GM12872 (cell line): Measurements from ENCODE around the gene CELA3B.

Experiments
- CTCF ChIP-seq: IDR thresholded peaks from 3 replicates; pipeline ENCODE4 v1.5.1; 2011; ENCODE audit warnings: low read depth, mild to moderate bottlenecking, low read length, moderate library complexity; ENCODE audit not compliant: insufficient read depth

Gene CELA3B

GRCh38 chr1:21961799-21962198 is 15.0 kb upstream of the CELA3B start:
- no peak for TF ChIP-seq CTCF

GRCh38 chr1:21963477-21964217 is 13.2 kb upstream of the CELA3B start:
- TF ChIP-seq CTCF: peak; percentile 95

DNA sequence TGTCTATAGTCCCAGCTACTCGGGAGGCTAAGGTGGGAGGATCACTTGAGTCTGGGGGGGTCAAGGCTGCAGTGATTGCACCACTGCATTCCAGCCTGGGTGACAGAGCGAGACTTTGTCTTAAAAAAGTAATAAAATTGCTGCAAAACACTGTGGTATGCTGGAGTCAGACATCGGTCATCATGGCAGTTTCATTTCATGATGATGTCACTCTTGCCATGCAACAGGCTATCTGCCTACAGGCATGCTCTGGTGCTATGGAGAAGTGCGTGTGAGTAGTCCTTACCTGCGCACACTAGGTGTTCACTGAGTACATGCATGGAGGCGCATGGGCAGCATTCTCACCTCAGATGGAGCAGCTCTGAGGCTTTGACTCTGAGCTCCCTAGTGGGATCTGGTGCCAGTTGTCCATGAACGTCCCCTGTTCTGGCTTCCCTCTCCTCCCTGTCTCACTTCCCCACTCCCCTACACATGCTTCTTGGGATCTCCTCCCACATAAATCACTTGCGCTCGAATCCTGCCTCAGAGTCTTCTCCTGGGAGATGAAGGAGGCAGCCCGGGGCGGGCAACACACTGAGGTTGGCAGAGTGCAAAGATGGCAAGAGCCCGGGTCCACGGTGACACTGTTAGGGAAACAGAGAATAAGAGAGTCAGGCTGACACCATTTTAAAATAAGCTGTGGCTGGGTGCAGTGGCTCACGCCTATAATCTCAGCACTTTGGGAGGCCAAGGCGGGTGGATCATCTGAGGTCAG is 10.4 kb upstream of the CELA3B start:
- TF ChIP-seq CTCF: no peak

GRCh38 chr1:22001409-22001808 is 24.6 kb downstream of the CELA3B start, which contains the start of gene CELA3A:
TSS of gene CELA3A (plus strand) at chr1:22001657. CDS start at chr1:22001675, 18 bp downstream.
- TF ChIP-seq CTCF: no peak

DNA sequence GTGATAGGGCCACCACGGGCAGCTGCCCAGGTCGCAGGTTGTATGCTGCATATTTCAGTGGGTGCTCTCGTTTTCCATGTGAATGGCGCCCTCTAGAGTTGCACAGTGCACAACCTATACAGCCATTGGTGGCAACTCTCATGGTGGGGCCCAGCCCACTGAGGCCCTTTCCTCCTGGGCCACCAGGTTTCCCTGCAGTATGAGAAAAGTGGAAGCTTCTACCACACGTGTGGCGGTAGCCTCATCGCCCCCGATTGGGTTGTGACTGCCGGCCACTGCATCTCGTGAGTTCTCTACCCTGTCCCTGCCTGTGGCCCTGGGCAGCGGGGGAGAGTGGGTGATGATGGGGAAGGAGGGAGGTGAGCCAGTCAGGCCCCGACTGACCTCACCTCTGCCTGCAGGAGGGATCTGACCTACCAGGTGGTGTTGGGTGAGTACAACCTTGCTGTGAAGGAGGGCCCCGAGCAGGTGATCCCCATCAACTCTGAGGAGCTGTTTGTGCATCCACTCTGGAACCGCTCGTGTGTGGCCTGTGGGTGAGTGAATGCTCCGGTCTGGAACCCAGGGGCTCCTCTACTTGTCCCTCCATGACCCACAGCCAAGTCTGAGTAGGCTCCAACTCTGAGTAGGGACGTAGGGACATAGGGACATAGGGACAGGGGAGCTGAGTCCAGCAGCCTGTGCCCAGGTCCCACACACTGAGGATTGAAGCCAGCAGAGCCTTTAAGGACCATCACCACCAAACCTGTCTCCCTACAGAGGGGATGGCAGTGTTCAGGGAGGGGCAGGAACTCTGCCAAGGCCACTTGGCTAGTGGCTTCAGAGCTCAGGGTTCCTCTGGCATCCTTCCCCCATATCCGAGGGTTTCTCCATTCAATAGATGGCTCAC is 28.7 kb downstream of the CELA3B start:
- TF ChIP-seq CTCF: peak; percentile 35; the same call in 1 of the 3 replicates

DNA sequence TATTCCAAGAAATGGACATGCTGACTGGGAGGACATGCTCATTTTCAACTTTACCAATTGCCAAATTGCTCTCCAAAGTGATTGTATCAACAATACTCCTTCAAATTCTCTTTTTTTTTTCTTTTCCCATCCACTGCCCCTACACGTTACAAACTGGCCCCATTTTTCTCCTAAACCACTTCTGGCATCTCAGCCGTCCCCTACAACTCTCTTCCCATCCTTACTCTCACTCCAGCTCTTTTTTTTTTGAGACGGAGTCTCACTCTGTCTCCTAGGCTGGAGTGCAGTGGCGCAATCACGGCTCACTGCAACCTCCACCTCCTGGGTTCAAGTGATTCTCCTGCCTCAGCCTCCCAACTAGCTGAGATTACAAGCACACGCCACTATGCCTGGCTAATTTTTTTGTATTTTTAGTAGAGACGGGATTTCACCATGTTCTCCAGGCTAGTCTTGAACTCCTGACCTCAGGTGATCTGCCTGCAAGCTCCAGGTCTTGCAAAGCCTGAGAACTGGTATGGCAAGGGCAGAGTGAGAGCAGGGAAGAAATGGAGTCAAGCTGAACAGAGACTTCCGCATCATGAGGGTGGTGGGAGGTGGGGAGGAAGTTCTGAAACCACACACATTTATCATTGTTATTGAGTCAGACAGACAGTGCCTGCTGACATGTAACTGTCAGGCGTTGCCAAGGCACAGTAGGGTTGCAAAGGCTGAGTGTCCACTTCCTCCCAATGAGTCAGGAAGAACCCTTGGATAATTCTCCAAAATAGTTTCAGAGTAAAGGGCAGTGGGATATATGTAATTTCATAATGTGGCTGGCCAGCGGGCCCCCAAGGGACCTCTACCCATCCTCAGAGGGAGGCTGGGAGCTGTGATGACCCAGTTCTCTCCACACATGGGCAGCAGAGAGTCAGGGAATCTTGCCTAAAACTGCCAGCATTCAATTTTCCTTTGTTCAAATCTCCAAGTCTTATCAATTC is 42.0 kb downstream of the CELA3B start:
- TF ChIP-seq CTCF: peak; percentile 32; the same call in 2 of the 3 replicates
